Caco-2 (cell line): Measurements from ENCODE around the gene VILL. TPM values are rescaled to one million over a fixed set of nuclear protein-coding genes. Genes with fewer than 3 reads are reported as not detected.
A peak's percentile ranks its signal among the peaks of the same experiment; 100 is the strongest.

ENCODE experiments used
- BruUV-seq: library from RNA; stranded (reverse); fragments of 400-500 nt; replicated peaks from 2 replicates; lab custom pipeline; 2021; lab: Mats Ljungman, UMichigan
- CTCF ChIA-PET: fragments of 300-600 bp; sonication (Branson Sonifier 250); formaldehyde crosslinking; loops from one replicate; lab custom pipeline; 2022; ENCODE audit warnings: antibody characterized with exemption; lab: Charles Lee
- POLR2A ChIA-PET: fragments of 300-600 bp; sonication (Branson Sonifier 250); formaldehyde crosslinking; loops from one replicate; lab custom pipeline; 2022; ENCODE audit warnings: antibody characterized with exemption; lab: Charles Lee
- DNase-seq, 2 experiments: peaks; one replicate each; pipeline versions ENCODE4 v3.0.0 to v3.0.0-alpha.2; 2020 to 2022
- H3K27me3 ChIP-seq: replicated peaks from 2 replicates; pipeline ENCODE4 v1.6.0; 2011; ENCODE audit warnings: low read length; ENCODE audit not compliant: control insufficient read depth, insufficient read depth
- H3K36me3 ChIP-seq: 2 replicates; pipeline ENCODE4 v1.5.1; 2011; ENCODE audit warnings: low read length; ENCODE audit not compliant: control insufficient read depth, insufficient read depth
- H3K4me1 ChIP-seq: fragments of 250-450 bp; sonication (Bioruptor Pico); 2 replicates; pipeline ENCODE4 v1.5.1; 2020; ENCODE audit warnings: mild to moderate bottlenecking
- H3K4me3 ChIP-seq: 2 replicates; pipeline ENCODE4 v1.5.1; 2011; ENCODE audit warnings: low read depth, mild to moderate bottlenecking, control low read depth, low read length
- H3K9me3 ChIP-seq: fragments of 250-450 bp; sonication (Bioruptor Pico); 2 replicates; pipeline ENCODE4 v1.5.1; 2020; ENCODE audit warnings: mild to moderate bottlenecking, moderate library complexity
- H3K27ac Mint-ChIP-seq: one replicate; pipeline ENCODE4 v1.8.0; 2022; ENCODE audit warnings: mixed read lengths; ENCODE audit not compliant: unreplicated experiment
- H3K27me3 Mint-ChIP-seq: one replicate; pipeline ENCODE4 v1.8.0; 2022; ENCODE audit warnings: mixed read lengths; ENCODE audit not compliant: insufficient read depth, unreplicated experiment
- H3K36me3 Mint-ChIP-seq: one replicate; pipeline ENCODE4 v1.8.0; 2022; ENCODE audit warnings: mild to moderate bottlenecking, mixed read lengths; ENCODE audit not compliant: insufficient read depth, unreplicated experiment
- H3K4me1 Mint-ChIP-seq: one replicate; pipeline ENCODE4 v1.8.0; 2022; ENCODE audit warnings: low read depth, mixed read lengths; ENCODE audit not compliant: unreplicated experiment
- H3K4me3 Mint-ChIP-seq: one replicate; pipeline ENCODE4 v1.8.0; 2022; ENCODE audit warnings: mild to moderate bottlenecking, moderate library complexity, mixed read lengths; ENCODE audit not compliant: unreplicated experiment
- H3K9me3 Mint-ChIP-seq: one replicate; pipeline ENCODE4 v1.8.0; 2022; ENCODE audit warnings: mixed read lengths; ENCODE audit not compliant: unreplicated experiment
- intact Hi-C: fragments of 100-400 bp; cut with micrococcal nuclease; formaldehyde crosslinking; loops from one replicate; pipeline ENCODE4 v1.10.0; 2022; ENCODE audit not compliant: unreplicated experiment
- total RNA-seq: library from RNA; stranded (reverse); gene quantifications from 2 replicates; pipeline ENCODE4 v1.2.3, GENCODE V29; 2022
- TF ChIP-seq, protein P1 (sequence below), 2 experiments: fragments of 200-600 bp in 1 of 2; IDR thresholded peaks; 1 replicate in 1 of 2; 2 replicates in 1 of 2; pipeline versions ENCODE4 v1.5.1 to v1.8.0; 2011 to 2022; ENCODE audit warnings: antibody characterized with exemption in 1 of 2, control low read depth in 1 of 2, inconsistent platforms in 1 of 2, low read depth in 1 of 2, low read length in 1 of 2, mild to moderate bottlenecking in 1 of 2, moderate library complexity in 1 of 2; ENCODE audit not compliant: insufficient read depth in 1 of 2, severe bottlenecking in 1 of 2, unreplicated experiment in 1 of 2

Gene VILL
- total RNA-seq, 1 experiment from 2014 or later = 11.7 TPM

- Mint-ChIP-seq H3K4me1 (peaks cover 70% of the 10 kb centered on the region), H3K27ac (peak overlapping the region; percentile 100), H3K9me3 (no peaks in the 10 kb centered on the region), H3K27me3 (no peaks in the 10 kb centered on the region), H3K36me3 (peaks cover 38% of the 10 kb centered on the region), H3K4me3 (peak overlapping the region; percentile 73)
- TF ChIP-seq, protein P1, sequence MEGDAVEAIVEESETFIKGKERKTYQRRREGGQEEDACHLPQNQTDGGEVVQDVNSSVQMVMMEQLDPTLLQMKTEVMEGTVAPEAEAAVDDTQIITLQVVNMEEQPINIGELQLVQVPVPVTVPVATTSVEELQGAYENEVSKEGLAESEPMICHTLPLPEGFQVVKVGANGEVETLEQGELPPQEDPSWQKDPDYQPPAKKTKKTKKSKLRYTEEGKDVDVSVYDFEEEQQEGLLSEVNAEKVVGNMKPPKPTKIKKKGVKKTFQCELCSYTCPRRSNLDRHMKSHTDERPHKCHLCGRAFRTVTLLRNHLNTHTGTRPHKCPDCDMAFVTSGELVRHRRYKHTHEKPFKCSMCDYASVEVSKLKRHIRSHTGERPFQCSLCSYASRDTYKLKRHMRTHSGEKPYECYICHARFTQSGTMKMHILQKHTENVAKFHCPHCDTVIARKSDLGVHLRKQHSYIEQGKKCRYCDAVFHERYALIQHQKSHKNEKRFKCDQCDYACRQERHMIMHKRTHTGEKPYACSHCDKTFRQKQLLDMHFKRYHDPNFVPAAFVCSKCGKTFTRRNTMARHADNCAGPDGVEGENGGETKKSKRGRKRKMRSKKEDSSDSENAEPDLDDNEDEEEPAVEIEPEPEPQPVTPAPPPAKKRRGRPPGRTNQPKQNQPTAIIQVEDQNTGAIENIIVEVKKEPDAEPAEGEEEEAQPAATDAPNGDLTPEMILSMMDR (IDR thresholded peaks at IDR 0.05; ENCODE audit: insufficient read depth in 1 of 2, low read depth in 1 of 2, low read length in 1 of 2, severe bottlenecking in 1 of 2, unreplicated experiment in 1 of 2) = no peak
- peak overlapping the region; percentile 24 for H3K4me3 ChIP-seq
- H3K4me1 ChIP-seq = peaks cover 93% of the 10 kb centered on the region
- no peaks in the 10 kb centered on the region for H3K27me3 ChIP-seq
- CTCF ChIA-PET = interaction anchor here (0.9 to 1.2 kb wide), 2 partner anchors 11 to 28 kb away, joined by 3 read pairs; no protein-coding TSS in a partner anchor
- no peaks in the 10 kb centered on the region for H3K9me3 ChIP-seq
- DNase-seq = peak; percentile 86 to 95
- POLR2A ChIA-PET = interaction anchor here (0.7 to 1.3 kb wide), 2 partner anchors 11 to 28 kb away, joined by 3 to 5 read pairs; no protein-coding TSS in a partner anchor
- TSS peak; percentile 93 for BruUV-seq
- H3K36me3 ChIP-seq = no peaks in the 10 kb centered on the region
- intact Hi-C loops = loop anchor here (1.0 kb wide), 1 partner anchor 56 kb away; no protein-coding TSS in a partner anchor
Measured at GRCh38 chr3:37992271-37993066, 1.9 kb downstream of the VILL start.

GRCh38 chr3:37993067-37993455 lies 2.5 kb downstream of the VILL start:
- Mint-ChIP-seq H3K4me1 (peaks cover 68% of the 10 kb centered on the region), H3K4me3 (peak overlapping the region; percentile 73), H3K36me3 (peaks cover 34% of the 10 kb centered on the region), H3K27me3 (no peaks in the 10 kb centered on the region), H3K27ac (peak overlapping the region; percentile 100), H3K9me3 (no peaks in the 10 kb centered on the region)
- TF ChIP-seq, protein P1 (IDR thresholded peaks at IDR 0.05; ENCODE audit: insufficient read depth in 1 of 2, low read depth in 1 of 2, low read length in 1 of 2, severe bottlenecking in 1 of 2, unreplicated experiment in 1 of 2) = no peak
- Histone ChIP-seq H3K4me3 (no peak overlapping the region), H3K27me3 (no peaks in the 10 kb centered on the region), H3K4me1 (peaks cover 93% of the 10 kb centered on the region), H3K36me3 (no peaks in the 10 kb centered on the region), H3K9me3 (no peaks in the 10 kb centered on the region)
- POLR2A ChIA-PET = interaction anchor here (1.3 kb wide), 1 partner anchor 29 kb away, joined by 5 read pairs; no protein-coding TSS in a partner anchor
- intact Hi-C loops = loop anchor here (1.0 kb wide), 1 partner anchor 57 kb away; no protein-coding TSS in a partner anchor
- BruUV-seq = TSS peak; percentile 93
- no peak for DNase-seq
- CTCF ChIA-PET = interaction anchor here (0.9 to 1.2 kb wide), 2 partner anchors 11 to 29 kb away, joined by 3 read pairs; no protein-coding TSS in a partner anchor

GRCh38 chr3:37993460-37993819 lies 2.9 kb downstream of the VILL start:
- no peaks in the 10 kb centered on the region for H3K9me3 ChIP-seq
- intact Hi-C loops = loop anchor here (1.0 kb wide), 1 partner anchor 57 kb away; no protein-coding TSS in a partner anchor
- H3K36me3 ChIP-seq = no peaks in the 10 kb centered on the region
- peaks cover 93% of the 10 kb centered on the region for H3K4me1 ChIP-seq
- BruUV-seq = no TSS peak
- ChIA-PET POLR2A (no interaction called here), CTCF (interaction anchor here (0.9 kb wide), 1 partner anchor 10 kb away, joined by 3 read pairs; no protein-coding TSS in a partner anchor)
- TF ChIP-seq, protein P1 (IDR thresholded peaks at IDR 0.05; ENCODE audit: insufficient read depth in 1 of 2, low read depth in 1 of 2, low read length in 1 of 2, severe bottlenecking in 1 of 2, unreplicated experiment in 1 of 2) = no peak
- no peak overlapping the region for H3K4me3 ChIP-seq
- peak overlapping the region; percentile 73 for H3K4me3 Mint-ChIP-seq
- H3K4me1 Mint-ChIP-seq = peaks cover 68% of the 10 kb centered on the region
- no peaks in the 10 kb centered on the region for H3K27me3 Mint-ChIP-seq
- H3K36me3 Mint-ChIP-seq = peaks cover 32% of the 10 kb centered on the region
- H3K27ac Mint-ChIP-seq = peak overlapping the region; percentile 100
- H3K27me3 ChIP-seq = no peaks in the 10 kb centered on the region
- DNase-seq = no peak
- no peaks in the 10 kb centered on the region for H3K9me3 Mint-ChIP-seq
